Osteoblast (primary cell): ENCODE measurements around the gene RNF212B. TPM values are rescaled to one million over a fixed set of nuclear protein-coding genes. Genes with fewer than 3 reads are reported as not detected.

ENCODE experiments used
- DNase-seq: peaks from one replicate; pipeline ENCODE4 v3.0.0; 2011; ENCODE audit warnings: low spot score, mixed read lengths; ENCODE audit not compliant: insufficient read length; ENCODE audit errors: missing footprints
- H2AFZ ChIP-seq: 2 replicates; pipeline ENCODE4 v1.6.0; 2011; ENCODE audit warnings: mild to moderate bottlenecking, low read length
- H3K27ac ChIP-seq: 2 replicates; pipeline ENCODE4 v1.5.1; 2011; ENCODE audit warnings: mild to moderate bottlenecking, low read depth, low read length, moderate library complexity
- H3K27me3 ChIP-seq: 2 replicates; pipeline ENCODE4 v1.6.0; 2012; ENCODE audit warnings: mild to moderate bottlenecking, control low read depth, inconsistent platforms, low read length, moderate library complexity; ENCODE audit not compliant: insufficient read depth
- H3K36me3 ChIP-seq: 2 replicates; pipeline ENCODE4 v1.5.1; 2011; ENCODE audit warnings: mild to moderate bottlenecking, low read length, control low read depth, moderate library complexity; ENCODE audit not compliant: insufficient read depth
- H3K4me1 ChIP-seq: 2 replicates; pipeline ENCODE4 v1.5.1; 2011; ENCODE audit warnings: mild to moderate bottlenecking, low read length, control low read depth, moderate library complexity; ENCODE audit not compliant: insufficient read depth
- H3K4me2 ChIP-seq: 2 replicates; pipeline ENCODE4 v1.6.0; 2011; ENCODE audit warnings: mild to moderate bottlenecking, low read length; ENCODE audit not compliant: insufficient read depth
- H3K4me3 ChIP-seq: fragments of 200-600 bp; sonication (generic); 3 replicates; pipeline ENCODE4 v1.5.1; 2012; ENCODE audit warnings: mild to moderate bottlenecking, low read length, inconsistent platforms; ENCODE audit not compliant: insufficient read depth
- H3K79me2 ChIP-seq: 2 replicates; pipeline ENCODE4 v1.6.0; 2012; ENCODE audit warnings: mild to moderate bottlenecking, low read length, control low read depth, inconsistent platforms; ENCODE audit not compliant: insufficient read depth
- H3K9me3 ChIP-seq: 2 replicates; pipeline ENCODE4 v1.5.1; 2011; ENCODE audit warnings: low read depth, low read length, control low read depth
- H4K20me1 ChIP-seq: 2 replicates; pipeline ENCODE4 v1.6.0; 2012; ENCODE audit warnings: mild to moderate bottlenecking, low read length, control low read depth; ENCODE audit not compliant: insufficient read depth
- CTCF ChIP-seq: IDR thresholded peaks from 2 replicates; pipeline ENCODE4 v1.5.1; 2011; ENCODE audit warnings: mild to moderate bottlenecking, low read depth, low read length, moderate library complexity; ENCODE audit errors: extremely low read depth
- small RNA-seq: library from RNA; depleted of rRNA; stranded (forward); fragments of <200 nt; gene quantifications from one replicate; pipeline ENCODE3, GENCODE V24; 2012
- total RNA-seq: library from RNA; depleted of rRNA; stranded (reverse); fragments of >200 nt; gene quantifications from 2 replicates; pipeline ENCODE4 v1.2.3, GENCODE V29; 2012

RNF212B gene
- total RNA-seq, 1 donor, result not detected

- peak within 1 kb of the TSS; percentile 88 for H3K27ac ChIP-seq
- no peaks in the 10 kb centered on the region for H3K9me3 ChIP-seq
- peaks cover 7% of the 10 kb centered on the region for H3K4me1 ChIP-seq
- DNase-seq, result peak; percentile 99
- H3K36me3 ChIP-seq, result peaks cover 51% of the 10 kb centered on the region
- no peak for TF ChIP-seq CTCF
- peaks cover 39% of the 10 kb centered on the region for H3K79me2 ChIP-seq
- H3K27me3 ChIP-seq, result no peaks in the 10 kb centered on the region
- H3K4me3 ChIP-seq, result peak within 1 kb of the TSS; percentile 87
- H2AFZ ChIP-seq, result peak within 1 kb of the TSS; percentile 54
- H4K20me1 ChIP-seq, result peaks cover 19% of the 10 kb centered on the region
- peak within 1 kb of the TSS; percentile 78 for H3K4me2 ChIP-seq
Observed at GRCh38 chr14:23320584-23321571, 83.1 kb downstream of the RNF212B start, which contains the start of gene PABPN1. Gene PABPN1, plus strand, starts transcription at chr14:23321457. Its CDS starts 13 bp downstream, at chr14:23321470.

- peak overlapping the region; percentile 87 for H3K4me3 ChIP-seq
- peaks cover 48% of the 10 kb centered on the region for H3K36me3 ChIP-seq
- H3K4me2 ChIP-seq, result peak overlapping the region; percentile 78
- peak overlapping the region; percentile 54 for H2AFZ ChIP-seq
- peaks cover 19% of the 10 kb centered on the region for H4K20me1 ChIP-seq
- H3K4me1 ChIP-seq, result peaks cover 7% of the 10 kb centered on the region
- peak; percentile 91 for DNase-seq
- no peaks in the 10 kb centered on the region for H3K27me3 ChIP-seq
- H3K79me2 ChIP-seq, result peaks cover 36% of the 10 kb centered on the region
- no peak for TF ChIP-seq CTCF
- no peaks in the 10 kb centered on the region for H3K9me3 ChIP-seq
- peak overlapping the region; percentile 88 for H3K27ac ChIP-seq
Observed at GRCh38 chr14:23321572-23322547, 84.1 kb downstream of the RNF212B start.

Small RNA genes within 50 kb of the gene (small RNA-seq; reads per million reads assigned to genes)
- gene AL049829.1 (not detected), gene RNU6-1046P (not detected)

Other genes starting within 250 kb of the RNF212B start
- 12.4 and 15.9 TPM in 2 replicates for gene C14orf93, start 227.8 kb upstream of the RNF212B start, total RNA-seq
- gene PSMB5, start 203.0 kb upstream of the RNF212B start, total RNA-seq, result 162 and 164 TPM in 2 replicates
- gene PSMB11, start 195.7 kb upstream of the RNF212B start, total RNA-seq, result not detected in 2 replicates
- gene CDH24, start 180.4 kb upstream of the RNF212B start, total RNA-seq, result 3.3 and 3.5 TPM in 2 replicates
- gene ACIN1, start 142.8 kb upstream of the RNF212B start, total RNA-seq, result 90.5 and 103 TPM in 2 replicates
- 41.5 and 43.1 TPM in 2 replicates for gene C14orf119, start 142.4 kb upstream of the RNF212B start, total RNA-seq
- under 0.01 TPM in 1 of 2 replicates, not detected in the other for gene CIROP, start 132.9 kb upstream of the RNF212B start, total RNA-seq
- not detected in 2 replicates for gene CEBPE, start 118.7 kb upstream of the RNF212B start, total RNA-seq
- 4.3 and 10.9 TPM in 2 replicates for gene SLC7A8, start 54.3 kb upstream of the RNF212B start, total RNA-seq
- gene HOMEZ, start 48.2 kb downstream of the RNF212B start, total RNA-seq, result 5.4 and 8.0 TPM in 2 replicates
- gene PPP1R3E, start 64.9 kb downstream of the RNF212B start, total RNA-seq, result 7.6 and 9.1 TPM in 2 replicates
- gene BCL2L2, start 68.9 kb downstream of the RNF212B start, total RNA-seq, result 19.5 and 21.2 TPM in 2 replicates
- 42.3 and 51.9 TPM in 2 replicates for gene PABPN1, start 83.5 kb downstream of the RNF212B start, total RNA-seq
- gene SLC22A17, start 115.0 kb downstream of the RNF212B start, total RNA-seq, result 18.1 and 19.7 TPM in 2 replicates
- gene EFS, start 127.2 kb downstream of the RNF212B start, total RNA-seq, result 9.8 and 14.1 TPM in 2 replicates
- not detected in 2 replicates for gene IL25, start 134.9 kb downstream of the RNF212B start, total RNA-seq
- not detected in 2 replicates for gene CMTM5, start 139.1 kb downstream of the RNF212B start, total RNA-seq
- under 0.01 TPM in 1 of 2 replicates, not detected in the other for gene MYH6, start 170.3 kb downstream of the RNF212B start, total RNA-seq
- gene MYH7, start 197.7 kb downstream of the RNF212B start, total RNA-seq, result not detected in 2 replicates
- gene NGDN, start 231.8 kb downstream of the RNF212B start, total RNA-seq, result 37.4 and 49.6 TPM in 2 replicates